ENCODE data around the gene CUL1. TPM values are rescaled to one million over a fixed set of nuclear protein-coding genes. Genes with fewer than 3 reads are reported as not detected.

The CUL1 gene
- total RNA-seq, 1 experiment from 2014 or later: 43.6 TPM

GRCh38 chr7:148720472-148720871 is 21.8 kb downstream of the CUL1 start:
- H4K20me1 ChIP-seq (ENCODE audit: low read length): peaks cover 87% of the 10 kb centered on the region

GRCh38 chr7:148721390-148721789 is 22.7 kb downstream of the CUL1 start:
- no peak for ATAC-seq
- POLR2A ChIA-PET (ENCODE audit: unreplicated experiment): no interaction called here
- peaks cover 15% of the 10 kb centered on the region for H3K4me1 ChIP-seq (ENCODE audit: insufficient read depth, low read length)
- no peak overlapping the region for H3K27ac ChIP-seq (ENCODE audit: low read length)
- intact Hi-C loops (cut with micrococcal nuclease): no loop called here
- DNase-seq: no peak
- CTCF ChIA-PET: interaction anchor here (0.6 kb wide), 1 partner anchor 236 kb away, joined by 3 read pairs; no protein-coding TSS in a partner anchor
- H3K36me3 ChIP-seq (ENCODE audit: low read depth, low read length): no peaks in the 10 kb centered on the region
- H3K27me3 ChIP-seq (ENCODE audit: low read length): no peaks in the 10 kb centered on the region
- no peak overlapping the region for H3K4me2 ChIP-seq (ENCODE audit: low read length)
- no peak overlapping the region for H2AFZ ChIP-seq (ENCODE audit: low read length)
- H3K9me3 ChIP-seq (ENCODE audit: low read length): no peaks in the 10 kb centered on the region
- peaks cover 88% of the 10 kb centered on the region for H4K20me1 ChIP-seq (ENCODE audit: low read length)
- no peak overlapping the region for H3K9ac ChIP-seq (ENCODE audit: low read length)
- H3F3A ChIP-seq (ENCODE audit: low read length, unreplicated experiment): no peaks in the 10 kb centered on the region
- TF ChIP-seq EZH2phosphoT487 (IDR thresholded peaks at IDR 0.05; ENCODE audit: borderline replicate concordance, low read length) (no peak), EZH2 (IDR thresholded peaks at IDR 0.05; ENCODE audit: low read length, unreplicated experiment) (no peak), CTCF (conservative IDR thresholded peaks at IDR 0.05; ENCODE audit: low read depth, low read length) (no peak)
- no peaks in the 10 kb centered on the region for H3K9me2 ChIP-seq (replicated peaks; ENCODE audit: low read length)
- no peak overlapping the region for H3K4me3 ChIP-seq (ENCODE audit: low read length)
- H3K79me2 ChIP-seq (ENCODE audit: low read length): peaks cover 100% of the 10 kb centered on the region
- no TSS peak for BruUV-seq (replicated peaks)

More at GRCh38 chr7:148720472-148720871, 21.8 kb downstream of the CUL1 start:
- BruUV-seq (replicated peaks): no TSS peak
- no peak overlapping the region for H3K27ac ChIP-seq (ENCODE audit: low read length)
- no peaks in the 10 kb centered on the region for H3K36me3 ChIP-seq (ENCODE audit: low read depth, low read length)
- no peaks in the 10 kb centered on the region for H3F3A ChIP-seq (ENCODE audit: low read length, unreplicated experiment)
- ATAC-seq (no peak), DNase-seq (no peak)
- H3K79me2 ChIP-seq (ENCODE audit: low read length): peaks cover 100% of the 10 kb centered on the region
- ChIA-PET POLR2A (ENCODE audit: unreplicated experiment) (no interaction called here), CTCF (no interaction called here)
- no peaks in the 10 kb centered on the region for H3K9me2 ChIP-seq (replicated peaks; ENCODE audit: low read length)
- H3K4me3 ChIP-seq (ENCODE audit: low read length): no peak overlapping the region
- no peak overlapping the region for H3K4me2 ChIP-seq (ENCODE audit: low read length)
- TF ChIP-seq EZH2 (IDR thresholded peaks at IDR 0.05; ENCODE audit: low read length, unreplicated experiment) (no peak), EZH2phosphoT487 (IDR thresholded peaks at IDR 0.05; ENCODE audit: borderline replicate concordance, low read length) (no peak), CTCF (conservative IDR thresholded peaks at IDR 0.05; ENCODE audit: low read depth, low read length) (no peak)
- H3K4me1 ChIP-seq (ENCODE audit: insufficient read depth, low read length): peaks cover 20% of the 10 kb centered on the region
- no peaks in the 10 kb centered on the region for H3K27me3 ChIP-seq (ENCODE audit: low read length)
- no peak overlapping the region for H2AFZ ChIP-seq (ENCODE audit: low read length)
- no peak overlapping the region for H3K9ac ChIP-seq (ENCODE audit: low read length)
- H3K9me3 ChIP-seq (ENCODE audit: low read length): no peaks in the 10 kb centered on the region
- intact Hi-C loops (cut with micrococcal nuclease): no loop called here

GRCh38 chr7:148722340-148723165 is 23.9 kb downstream of the CUL1 start:
- no peak overlapping the region for H3K4me2 ChIP-seq (ENCODE audit: low read length)
- ATAC-seq: no peak
- ChIA-PET CTCF (no interaction called here), POLR2A (ENCODE audit: unreplicated experiment) (no interaction called here)
- H3K36me3 ChIP-seq (ENCODE audit: low read depth, low read length): no peaks in the 10 kb centered on the region
- intact Hi-C loops (cut with micrococcal nuclease): no loop called here
- H3K27ac ChIP-seq (ENCODE audit: low read length): no peak overlapping the region
- H3K27me3 ChIP-seq (ENCODE audit: low read length): no peaks in the 10 kb centered on the region
- H3K9me2 ChIP-seq (replicated peaks; ENCODE audit: low read length): no peaks in the 10 kb centered on the region
- H3K9me3 ChIP-seq (ENCODE audit: low read length): no peaks in the 10 kb centered on the region
- peaks cover 100% of the 10 kb centered on the region for H3K79me2 ChIP-seq (ENCODE audit: low read length)
- no peak overlapping the region for H3K9ac ChIP-seq (ENCODE audit: low read length)
- peaks cover 4% of the 10 kb centered on the region for H3K4me1 ChIP-seq (ENCODE audit: insufficient read depth, low read length)
- H3K4me3 ChIP-seq (ENCODE audit: low read length): no peak overlapping the region
- no peak overlapping the region for H2AFZ ChIP-seq (ENCODE audit: low read length)
- H4K20me1 ChIP-seq (ENCODE audit: low read length): peaks cover 82% of the 10 kb centered on the region
- no peaks in the 10 kb centered on the region for H3F3A ChIP-seq (ENCODE audit: low read length, unreplicated experiment)
- no TSS peak for BruUV-seq (replicated peaks)
- DNase-seq: no peak
- no peak for TF ChIP-seq EZH2 (IDR thresholded peaks at IDR 0.05; ENCODE audit: low read length, unreplicated experiment)
- no peak for TF ChIP-seq CTCF (conservative IDR thresholded peaks at IDR 0.05; ENCODE audit: low read depth, low read length)
- no peak for TF ChIP-seq EZH2phosphoT487 (IDR thresholded peaks at IDR 0.05; ENCODE audit: borderline replicate concordance, low read length)

All from PC-3 (cell line).